Panc1 (cell line): ENCODE measurements around the gene IFNG-AS1.

Experiments used
- POLR2AphosphoS5 ChIP-seq: IDR thresholded peaks from 2 replicates; pipeline ENCODE4 v1.6.1; 2012; ENCODE audit warnings: mild to moderate bottlenecking, low read depth, low read length, moderate library complexity
- SIN3A ChIP-seq: IDR thresholded peaks from 2 replicates; pipeline ENCODE4 v1.6.1; 2012; ENCODE audit warnings: low read depth, mild to moderate bottlenecking, low read length, moderate library complexity, borderline replicate concordance; ENCODE audit not compliant: insufficient read depth
- TCF7L2 ChIP-seq: IDR thresholded peaks from 2 replicates; pipeline ENCODE4 v1.6.1; 2011; ENCODE audit warnings: mild to moderate bottlenecking, low read depth, low read length, inconsistent platforms
- TF ChIP-seq, protein P1 (sequence below): fragments of 450-650 bp; IDR thresholded peaks from 2 replicates; pipeline ENCODE4 v1.5.1; 2017; ENCODE audit warnings: mild to moderate bottlenecking
- TF ChIP-seq, protein P2 (sequence below), 2 experiments: IDR thresholded peaks; 2 replicates each; pipeline ENCODE4 v1.6.1; 2011 to 2012; ENCODE audit warnings: low read depth in 2 of 2, control low read depth in 1 of 2, low read length in 1 of 2, mild to moderate bottlenecking in 1 of 2, moderate library complexity in 1 of 2; ENCODE audit not compliant: insufficient read depth in 1 of 2

DNA sequence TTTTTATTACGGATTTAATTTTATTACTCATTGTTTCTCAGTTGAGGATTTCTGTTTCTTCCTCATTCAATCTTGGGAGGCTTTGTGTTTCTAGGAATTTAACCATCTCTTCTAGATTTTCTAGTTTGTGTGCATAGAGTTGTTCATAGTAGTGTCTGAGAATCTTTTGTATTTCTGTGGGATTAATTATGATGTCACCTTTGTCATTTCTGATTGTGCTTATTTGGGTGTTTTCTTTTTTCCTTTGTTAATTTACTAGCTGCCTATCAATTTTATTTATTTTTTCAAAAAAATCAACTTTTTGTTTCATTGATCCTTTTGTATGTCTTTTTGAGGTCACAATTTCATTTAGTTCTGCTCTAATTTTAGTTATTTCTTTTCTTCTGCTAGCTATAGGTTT, 75.9 kb downstream of the IFNG-AS1 start:
- TF ChIP-seq, protein P1, sequence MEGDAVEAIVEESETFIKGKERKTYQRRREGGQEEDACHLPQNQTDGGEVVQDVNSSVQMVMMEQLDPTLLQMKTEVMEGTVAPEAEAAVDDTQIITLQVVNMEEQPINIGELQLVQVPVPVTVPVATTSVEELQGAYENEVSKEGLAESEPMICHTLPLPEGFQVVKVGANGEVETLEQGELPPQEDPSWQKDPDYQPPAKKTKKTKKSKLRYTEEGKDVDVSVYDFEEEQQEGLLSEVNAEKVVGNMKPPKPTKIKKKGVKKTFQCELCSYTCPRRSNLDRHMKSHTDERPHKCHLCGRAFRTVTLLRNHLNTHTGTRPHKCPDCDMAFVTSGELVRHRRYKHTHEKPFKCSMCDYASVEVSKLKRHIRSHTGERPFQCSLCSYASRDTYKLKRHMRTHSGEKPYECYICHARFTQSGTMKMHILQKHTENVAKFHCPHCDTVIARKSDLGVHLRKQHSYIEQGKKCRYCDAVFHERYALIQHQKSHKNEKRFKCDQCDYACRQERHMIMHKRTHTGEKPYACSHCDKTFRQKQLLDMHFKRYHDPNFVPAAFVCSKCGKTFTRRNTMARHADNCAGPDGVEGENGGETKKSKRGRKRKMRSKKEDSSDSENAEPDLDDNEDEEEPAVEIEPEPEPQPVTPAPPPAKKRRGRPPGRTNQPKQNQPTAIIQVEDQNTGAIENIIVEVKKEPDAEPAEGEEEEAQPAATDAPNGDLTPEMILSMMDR = no peak
- TF ChIP-seq POLR2AphosphoS5 = no peak
- no peak for TF ChIP-seq SIN3A
- TF ChIP-seq, protein P2, sequence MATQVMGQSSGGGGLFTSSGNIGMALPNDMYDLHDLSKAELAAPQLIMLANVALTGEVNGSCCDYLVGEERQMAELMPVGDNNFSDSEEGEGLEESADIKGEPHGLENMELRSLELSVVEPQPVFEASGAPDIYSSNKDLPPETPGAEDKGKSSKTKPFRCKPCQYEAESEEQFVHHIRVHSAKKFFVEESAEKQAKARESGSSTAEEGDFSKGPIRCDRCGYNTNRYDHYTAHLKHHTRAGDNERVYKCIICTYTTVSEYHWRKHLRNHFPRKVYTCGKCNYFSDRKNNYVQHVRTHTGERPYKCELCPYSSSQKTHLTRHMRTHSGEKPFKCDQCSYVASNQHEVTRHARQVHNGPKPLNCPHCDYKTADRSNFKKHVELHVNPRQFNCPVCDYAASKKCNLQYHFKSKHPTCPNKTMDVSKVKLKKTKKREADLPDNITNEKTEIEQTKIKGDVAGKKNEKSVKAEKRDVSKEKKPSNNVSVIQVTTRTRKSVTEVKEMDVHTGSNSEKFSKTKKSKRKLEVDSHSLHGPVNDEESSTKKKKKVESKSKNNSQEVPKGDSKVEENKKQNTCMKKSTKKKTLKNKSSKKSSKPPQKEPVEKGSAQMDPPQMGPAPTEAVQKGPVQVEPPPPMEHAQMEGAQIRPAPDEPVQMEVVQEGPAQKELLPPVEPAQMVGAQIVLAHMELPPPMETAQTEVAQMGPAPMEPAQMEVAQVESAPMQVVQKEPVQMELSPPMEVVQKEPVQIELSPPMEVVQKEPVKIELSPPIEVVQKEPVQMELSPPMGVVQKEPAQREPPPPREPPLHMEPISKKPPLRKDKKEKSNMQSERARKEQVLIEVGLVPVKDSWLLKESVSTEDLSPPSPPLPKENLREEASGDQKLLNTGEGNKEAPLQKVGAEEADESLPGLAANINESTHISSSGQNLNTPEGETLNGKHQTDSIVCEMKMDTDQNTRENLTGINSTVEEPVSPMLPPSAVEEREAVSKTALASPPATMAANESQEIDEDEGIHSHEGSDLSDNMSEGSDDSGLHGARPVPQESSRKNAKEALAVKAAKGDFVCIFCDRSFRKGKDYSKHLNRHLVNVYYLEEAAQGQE (IDR thresholded peaks at IDR 0.05; ENCODE audit: insufficient read depth in 1 of 2, low read depth in 2 of 2, low read length in 1 of 2) = no peak
- TF ChIP-seq TCF7L2 = no peak
